ENCODE measurements around the gene DNAH2.
A peak's percentile ranks its signal among the peaks of the same experiment; 100 is the strongest.

The DNAH2 gene

DNA sequence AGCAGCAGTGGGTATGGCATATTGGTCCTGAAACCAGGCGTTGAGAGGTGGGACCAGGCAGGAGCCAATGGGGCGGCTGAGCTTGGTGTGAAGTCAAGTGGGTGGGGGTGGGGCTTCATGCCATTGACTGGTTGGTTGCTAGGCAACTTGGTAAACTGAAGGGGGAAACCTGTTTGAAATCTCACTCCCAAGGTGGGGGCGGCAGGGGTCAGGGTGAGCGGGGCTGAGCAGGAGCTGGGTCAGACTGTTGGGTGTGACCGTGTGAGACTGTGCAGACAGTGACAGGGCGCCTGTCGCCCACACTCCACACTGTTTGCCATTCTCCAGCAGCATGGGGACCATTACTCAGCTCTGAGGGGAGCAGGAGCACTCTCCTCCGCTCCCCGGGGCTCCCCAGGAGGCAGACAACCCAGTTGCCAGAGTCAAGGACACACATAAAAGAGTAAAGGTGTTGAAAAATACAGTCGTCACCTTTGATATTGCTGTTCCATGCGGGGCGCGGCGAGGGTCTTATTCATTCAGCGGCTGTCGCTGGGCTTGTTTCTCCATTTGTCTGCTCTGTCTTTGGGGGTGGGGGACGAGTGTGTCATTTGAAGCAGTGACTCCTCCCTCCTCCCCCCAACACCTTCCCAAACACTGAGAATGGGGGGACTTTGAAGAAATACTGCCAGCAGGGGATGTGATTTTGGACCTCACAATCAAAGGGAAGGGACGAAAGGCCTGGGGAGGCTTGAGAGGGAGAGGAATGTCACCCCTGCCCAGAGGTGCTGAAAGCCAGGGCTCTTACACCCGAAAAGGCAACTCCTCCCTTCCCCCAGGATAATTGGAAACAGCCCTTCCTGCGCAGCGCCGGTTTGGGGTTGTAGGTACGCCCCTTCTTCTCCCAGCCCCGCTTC is 13.7 kb upstream of the DNAH2 start:
- peak; percentile 69 for DNase-seq (ENCODE audit: low read depth)
- TF ChIP-seq, protein P1, sequence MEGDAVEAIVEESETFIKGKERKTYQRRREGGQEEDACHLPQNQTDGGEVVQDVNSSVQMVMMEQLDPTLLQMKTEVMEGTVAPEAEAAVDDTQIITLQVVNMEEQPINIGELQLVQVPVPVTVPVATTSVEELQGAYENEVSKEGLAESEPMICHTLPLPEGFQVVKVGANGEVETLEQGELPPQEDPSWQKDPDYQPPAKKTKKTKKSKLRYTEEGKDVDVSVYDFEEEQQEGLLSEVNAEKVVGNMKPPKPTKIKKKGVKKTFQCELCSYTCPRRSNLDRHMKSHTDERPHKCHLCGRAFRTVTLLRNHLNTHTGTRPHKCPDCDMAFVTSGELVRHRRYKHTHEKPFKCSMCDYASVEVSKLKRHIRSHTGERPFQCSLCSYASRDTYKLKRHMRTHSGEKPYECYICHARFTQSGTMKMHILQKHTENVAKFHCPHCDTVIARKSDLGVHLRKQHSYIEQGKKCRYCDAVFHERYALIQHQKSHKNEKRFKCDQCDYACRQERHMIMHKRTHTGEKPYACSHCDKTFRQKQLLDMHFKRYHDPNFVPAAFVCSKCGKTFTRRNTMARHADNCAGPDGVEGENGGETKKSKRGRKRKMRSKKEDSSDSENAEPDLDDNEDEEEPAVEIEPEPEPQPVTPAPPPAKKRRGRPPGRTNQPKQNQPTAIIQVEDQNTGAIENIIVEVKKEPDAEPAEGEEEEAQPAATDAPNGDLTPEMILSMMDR (IDR thresholded peaks at IDR 0.05; ENCODE audit: insufficient read depth, low read depth, low read length, missing control alignments), result no peak
- H3K4me3 ChIP-seq (ENCODE audit: low read length), result no peak overlapping the region

- H3K4me3 ChIP-seq (ENCODE audit: low read length), result peak within 1 kb of the TSS; percentile 46
- TF ChIP-seq, protein P1 (IDR thresholded peaks at IDR 0.05; ENCODE audit: insufficient read depth, low read depth, low read length, missing control alignments), result no peak
- DNase-seq (ENCODE audit: low read depth), result peak; percentile 47
Observed at GRCh38 chr17:7704601-7705268, 12.8 kb upstream of the DNAH2 start, which contains the start of gene EFNB3. Gene EFNB3, plus strand, starts transcription at chr17:7705202. Its CDS starts 397 bp downstream, at chr17:7705599.

DNA sequence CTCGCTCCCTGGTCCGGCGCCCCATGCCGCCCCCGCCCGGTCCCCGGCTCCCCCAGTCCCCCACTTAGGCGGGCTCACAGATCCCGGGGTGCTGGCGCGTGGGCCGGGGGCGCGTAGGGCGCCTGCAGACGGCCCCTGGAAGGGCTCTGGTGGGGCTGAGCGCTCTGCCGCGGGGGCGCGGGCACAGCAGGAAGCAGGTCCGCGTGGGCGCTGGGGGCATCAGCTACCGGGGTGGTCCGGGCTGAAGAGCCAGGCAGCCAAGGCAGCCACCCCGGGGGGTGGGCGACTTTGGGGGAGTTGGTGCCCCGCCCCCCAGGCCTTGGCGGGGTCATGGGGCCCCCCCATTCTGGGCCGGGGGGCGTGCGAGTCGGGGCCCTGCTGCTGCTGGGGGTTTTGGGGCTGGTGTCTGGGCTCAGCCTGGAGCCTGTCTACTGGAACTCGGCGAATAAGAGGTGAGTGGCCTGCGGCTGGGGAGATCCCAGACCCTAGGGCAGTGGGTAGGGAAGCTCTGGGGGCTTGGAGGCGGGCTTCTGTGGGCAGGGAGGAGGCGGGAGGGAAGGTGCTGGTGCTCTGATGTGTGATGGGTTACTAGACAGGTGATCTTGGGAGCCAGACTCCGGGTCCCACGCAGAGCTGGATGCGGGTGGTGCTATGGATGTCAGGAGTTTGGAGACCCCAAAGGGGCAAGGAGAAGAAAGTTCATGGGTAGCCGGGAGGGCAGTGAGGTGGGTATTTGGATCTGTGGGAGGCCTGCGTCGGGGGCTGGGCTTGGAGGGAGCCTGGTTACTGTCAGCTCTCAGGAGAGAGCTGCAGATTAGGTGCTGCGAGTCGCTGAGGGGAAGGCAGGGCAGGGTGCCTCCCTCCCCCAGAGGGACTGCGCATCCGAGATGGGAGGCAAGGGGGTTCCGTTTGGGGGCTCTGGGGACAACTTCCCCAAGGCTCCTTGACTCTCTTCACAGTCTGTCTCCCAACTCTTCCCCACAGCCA is 12.0 kb upstream of the DNAH2 start:
- no peak for DNase-seq (ENCODE audit: low read depth)
- peak overlapping the region; percentile 46 for H3K4me3 ChIP-seq (ENCODE audit: low read length)
- TF ChIP-seq, protein P1 (IDR thresholded peaks at IDR 0.05; ENCODE audit: insufficient read depth, low read depth, low read length, missing control alignments), result no peak

DNA sequence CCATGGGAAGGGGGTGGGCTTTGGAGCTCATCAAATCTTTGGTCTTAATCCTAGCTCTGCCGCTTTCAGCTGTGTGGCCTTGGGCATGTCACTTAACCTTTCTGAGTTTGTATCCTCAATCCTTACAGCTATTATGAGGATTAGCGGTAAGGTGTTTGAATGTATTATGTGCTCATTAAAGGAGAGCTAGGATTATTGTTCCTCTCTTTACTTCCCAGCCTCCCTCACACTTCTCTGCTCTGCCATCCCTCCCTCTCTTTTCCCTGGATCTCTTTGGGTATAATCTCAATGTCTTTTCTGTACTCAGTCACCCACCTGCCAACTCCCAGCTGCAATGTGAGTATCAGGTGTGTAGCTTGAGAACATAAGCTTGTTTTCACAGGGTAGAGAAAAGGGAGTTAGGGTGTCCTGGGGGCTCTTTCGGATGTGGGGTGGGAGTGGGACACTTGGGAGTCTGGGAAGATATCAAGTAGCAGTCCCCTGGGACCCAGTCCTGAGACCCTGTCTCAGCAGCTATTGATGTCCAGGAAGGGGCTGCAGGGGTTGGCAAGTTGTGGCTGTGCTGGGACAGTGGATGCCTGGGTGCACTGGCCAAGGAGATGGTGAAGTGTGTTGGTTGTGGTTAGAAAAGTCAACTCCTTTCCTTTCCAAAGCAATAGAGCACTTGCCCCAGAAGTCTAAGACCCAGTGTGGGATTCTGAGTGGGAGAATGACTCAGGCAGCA is 10.8 kb upstream of the DNAH2 start:
- TF ChIP-seq, protein P1 (IDR thresholded peaks at IDR 0.05; ENCODE audit: insufficient read depth, low read depth, low read length, missing control alignments), result no peak
- DNase-seq (ENCODE audit: low read depth), result no peak
- H3K4me3 ChIP-seq (ENCODE audit: low read length), result no peak overlapping the region

DNA sequence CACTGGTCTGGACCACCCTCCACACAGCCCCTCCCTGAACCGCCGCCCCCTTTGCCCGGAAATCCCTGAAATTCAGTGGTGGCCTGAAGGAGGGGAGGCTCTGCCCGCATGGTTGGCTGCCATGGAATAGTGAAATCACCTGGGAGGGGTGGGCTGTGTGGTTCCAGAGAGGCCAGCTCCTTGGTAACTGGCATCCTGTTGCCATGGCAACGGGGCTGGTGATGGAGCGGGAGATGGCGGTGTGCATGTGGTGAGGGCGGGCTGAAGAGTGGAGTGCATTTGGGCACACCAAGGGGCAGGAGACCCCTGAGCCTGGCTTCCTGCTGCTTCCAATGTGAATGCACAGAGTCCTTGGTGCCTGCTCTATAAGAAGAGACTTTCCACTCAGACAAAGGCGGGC is 10.1 kb upstream of the DNAH2 start:
- no peak for DNase-seq (ENCODE audit: low read depth)
- no peak overlapping the region for H3K4me3 ChIP-seq (ENCODE audit: low read length)
- TF ChIP-seq, protein P1 (IDR thresholded peaks at IDR 0.05; ENCODE audit: insufficient read depth, low read depth, low read length, missing control alignments), result no peak

All from epithelial cell of esophagus (primary cell).